Measurements from ENCODE around the gene LPCAT1. TPM values are rescaled to one million over a fixed set of nuclear protein-coding genes. Genes with fewer than 3 reads are reported as not detected.

The LPCAT1 gene
- total and polyA plus RNA-seq, 2 experiments from 2014 or later, result 78.0 to 255 TPM

GRCh38 chr5:1479066-1479465 is 44.7 kb downstream of the LPCAT1 start (continued):
- no peak for TF ChIP-seq ZNF462 (CRISPR knock-in tag; IDR thresholded peaks at IDR 0.05)
- TF ChIP-seq ZNF114 (CRISPR knock-in tag; IDR thresholded peaks at IDR 0.05), result no peak
- TF ChIP-seq, protein P1, sequence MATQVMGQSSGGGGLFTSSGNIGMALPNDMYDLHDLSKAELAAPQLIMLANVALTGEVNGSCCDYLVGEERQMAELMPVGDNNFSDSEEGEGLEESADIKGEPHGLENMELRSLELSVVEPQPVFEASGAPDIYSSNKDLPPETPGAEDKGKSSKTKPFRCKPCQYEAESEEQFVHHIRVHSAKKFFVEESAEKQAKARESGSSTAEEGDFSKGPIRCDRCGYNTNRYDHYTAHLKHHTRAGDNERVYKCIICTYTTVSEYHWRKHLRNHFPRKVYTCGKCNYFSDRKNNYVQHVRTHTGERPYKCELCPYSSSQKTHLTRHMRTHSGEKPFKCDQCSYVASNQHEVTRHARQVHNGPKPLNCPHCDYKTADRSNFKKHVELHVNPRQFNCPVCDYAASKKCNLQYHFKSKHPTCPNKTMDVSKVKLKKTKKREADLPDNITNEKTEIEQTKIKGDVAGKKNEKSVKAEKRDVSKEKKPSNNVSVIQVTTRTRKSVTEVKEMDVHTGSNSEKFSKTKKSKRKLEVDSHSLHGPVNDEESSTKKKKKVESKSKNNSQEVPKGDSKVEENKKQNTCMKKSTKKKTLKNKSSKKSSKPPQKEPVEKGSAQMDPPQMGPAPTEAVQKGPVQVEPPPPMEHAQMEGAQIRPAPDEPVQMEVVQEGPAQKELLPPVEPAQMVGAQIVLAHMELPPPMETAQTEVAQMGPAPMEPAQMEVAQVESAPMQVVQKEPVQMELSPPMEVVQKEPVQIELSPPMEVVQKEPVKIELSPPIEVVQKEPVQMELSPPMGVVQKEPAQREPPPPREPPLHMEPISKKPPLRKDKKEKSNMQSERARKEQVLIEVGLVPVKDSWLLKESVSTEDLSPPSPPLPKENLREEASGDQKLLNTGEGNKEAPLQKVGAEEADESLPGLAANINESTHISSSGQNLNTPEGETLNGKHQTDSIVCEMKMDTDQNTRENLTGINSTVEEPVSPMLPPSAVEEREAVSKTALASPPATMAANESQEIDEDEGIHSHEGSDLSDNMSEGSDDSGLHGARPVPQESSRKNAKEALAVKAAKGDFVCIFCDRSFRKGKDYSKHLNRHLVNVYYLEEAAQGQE (IDR thresholded peaks at IDR 0.05; ENCODE audit: unreplicated experiment), result no peak
- no peak for TF ChIP-seq EZH2 (IDR thresholded peaks at IDR 0.05; ENCODE audit: low read depth, unreplicated experiment)
- TF ChIP-seq CTCF (conservative IDR thresholded peaks at IDR 0.05; ENCODE audit: low read depth in 2 of 2), result no peak
- no peak for TF ChIP-seq ZNF331 (CRISPR knock-in tag; IDR thresholded peaks at IDR 0.05; ENCODE audit: low read depth)
- no peak for TF ChIP-seq NANOG (IDR thresholded peaks at IDR 0.05; ENCODE audit: borderline replicate concordance)
- no peak for TF ChIP-seq JUNB (IDR thresholded peaks at IDR 0.05; ENCODE audit: unreplicated experiment)
- TF ChIP-seq STAT1 (IDR thresholded peaks at IDR 0.05; ENCODE audit: unreplicated experiment), result no peak
- no peak for TF ChIP-seq POLR2AphosphoS5 (IDR thresholded peaks at IDR 0.05; ENCODE audit: low read depth)
- TF ChIP-seq, protein P2, sequence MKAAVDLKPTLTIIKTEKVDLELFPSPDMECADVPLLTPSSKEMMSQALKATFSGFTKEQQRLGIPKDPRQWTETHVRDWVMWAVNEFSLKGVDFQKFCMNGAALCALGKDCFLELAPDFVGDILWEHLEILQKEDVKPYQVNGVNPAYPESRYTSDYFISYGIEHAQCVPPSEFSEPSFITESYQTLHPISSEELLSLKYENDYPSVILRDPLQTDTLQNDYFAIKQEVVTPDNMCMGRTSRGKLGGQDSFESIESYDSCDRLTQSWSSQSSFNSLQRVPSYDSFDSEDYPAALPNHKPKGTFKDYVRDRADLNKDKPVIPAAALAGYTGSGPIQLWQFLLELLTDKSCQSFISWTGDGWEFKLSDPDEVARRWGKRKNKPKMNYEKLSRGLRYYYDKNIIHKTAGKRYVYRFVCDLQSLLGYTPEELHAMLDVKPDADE (IDR thresholded peaks at IDR 0.05), result no peak

All from GM23338 (cell line).